Sciatic nerve (tissue), 2 donors: Measurements from ENCODE around the gene NIPBL. TPM values are rescaled to one million over a fixed set of nuclear protein-coding genes. Genes with fewer than 3 reads are reported as not detected.
A peak's percentile ranks its signal among the peaks of the same experiment; 100 is the strongest.
"Not testable (repeated sequence)": the region's sequence is repeated elsewhere in the genome, so short reads cannot be mapped to it uniquely, and the experiment has no call there.

Experiments used
- ATAC-seq: fragments of 200-7000 bp; cut with Tn5 transposase; one replicate; pipeline ENCODE4 v1.9.1; 2020; ENCODE audit warnings: mild to moderate bottlenecking, moderate library complexity
- DNase-seq: peaks from one replicate; pipeline ENCODE4 v3.0.0-alpha.2; 2020; ENCODE audit warnings: low spot score
- intact Hi-C: fragments of 100-400 bp; cut with DNase I; formaldehyde crosslinking; loops from one replicate; pipeline ENCODE4 v1.14.2; 2022
- total RNA-seq: library from RNA; stranded (reverse); fragmentation: NEBNext Ultra II Directional; extraction: Animal tissue kit (Norgen Biotek cat#: 25700); gene quantifications from one replicate; pipeline ENCODE4 v1.2.1, GENCODE V29; 2021
- donor health status: DM: no; HTN: no; CAD: no.
- donor health status: DM: no; HTN: no; CAD: no.

Gene NIPBL
- total RNA-seq, result 97.0 TPM

- DNase-seq (peak; percentile 92), ATAC-seq (peak; percentile 93)
- intact Hi-C loops, result no loop called here
These were observed at the start of gene NIPBL for GRCh38 chr5:36876299-36876964. Gene NIPBL (plus strand): TSS chr5:36876769. CDS start chr5:36953697, 76,928 bp downstream.

GRCh38 chr5:36832274-36832673 lies 44.3 kb upstream of the NIPBL start:
- no peak for ATAC-seq
- intact Hi-C loops, result no loop called here
- no peak for DNase-seq

- DNase-seq (no peak), ATAC-seq (no peak)
- intact Hi-C loops, result no loop called here
These were observed 39.7 kb upstream of the NIPBL start for GRCh38 chr5:36836831-36837230.

- no peak for DNase-seq
- peak; percentile 68 for ATAC-seq
- intact Hi-C loops, result no loop called here
These were observed 36.8 kb upstream of the NIPBL start for GRCh38 chr5:36839489-36840476.

- intact Hi-C loops, result no loop called here
- DNase-seq, result no peak
These were observed 34.9 kb upstream of the NIPBL start for GRCh38 chr5:36841677-36842076.

GRCh38 chr5:36842087-36842486 lies 34.5 kb upstream of the NIPBL start:
- DNase-seq, result no peak
- intact Hi-C loops, result no loop called here
- no peak for ATAC-seq

More at GRCh38 chr5:36841677-36842076, 34.9 kb upstream of the NIPBL start:
- no peak for ATAC-seq

- DNase-seq (no peak), ATAC-seq (no peak)
- intact Hi-C loops, result no loop called here
These were observed 32.3 kb upstream of the NIPBL start for GRCh38 chr5:36844305-36844704.

- ATAC-seq, DNase-seq, intact Hi-C loops: not testable (repeated sequence)
These were observed 28.0 kb upstream of the NIPBL start for GRCh38 chr5:36848545-36848944.

GRCh38 chr5:36852903-36853302 lies 23.7 kb upstream of the NIPBL start:
- intact Hi-C loops, ATAC-seq, DNase-seq: not testable (repeated sequence)

- no peak for ATAC-seq
- intact Hi-C loops, result no loop called here
These were observed 22.0 kb upstream of the NIPBL start for GRCh38 chr5:36854402-36855140.

GRCh38 chr5:36855141-36855495 lies 21.5 kb upstream of the NIPBL start:
- intact Hi-C loops, result no loop called here

More at GRCh38 chr5:36854402-36855140, 22.0 kb upstream of the NIPBL start:
- no peak for DNase-seq

GRCh38 chr5:36861871-36862270 lies 14.7 kb upstream of the NIPBL start:
- intact Hi-C loops, result no loop called here

More at GRCh38 chr5:36855141-36855495, 21.5 kb upstream of the NIPBL start:
- no peak for ATAC-seq
- no peak for DNase-seq

GRCh38 chr5:36870399-36871040 lies 6.0 kb upstream of the NIPBL start:
- intact Hi-C loops, result no loop called here
- peak; percentile 69 for ATAC-seq
- no peak for DNase-seq

More at GRCh38 chr5:36861871-36862270, 14.7 kb upstream of the NIPBL start:
- ATAC-seq, result no peak
- DNase-seq, result no peak

- DNase-seq (no peak), ATAC-seq (no peak)
- intact Hi-C loops, result no loop called here
These were observed 2.1 kb upstream of the NIPBL start for GRCh38 chr5:36874465-36874864.

- peak; percentile 68 for DNase-seq
- ATAC-seq, result peak; percentile 40
- intact Hi-C loops, result no loop called here
These were observed 1.3 kb upstream of the NIPBL start for GRCh38 chr5:36875051-36875789.

- ATAC-seq (peak; percentile 91), DNase-seq (peak; percentile 87)
These were observed 725 bp upstream of the NIPBL start for GRCh38 chr5:36875790-36876298.

GRCh38 chr5:36876965-36877666 lies 547 bp downstream of the NIPBL start:
- peak; percentile 77 for ATAC-seq
- intact Hi-C loops, result no loop called here
- peak; percentile 77 for DNase-seq

More at GRCh38 chr5:36875790-36876298, 725 bp upstream of the NIPBL start:
- intact Hi-C loops, result no loop called here
